ENCODE data around the gene PRDM12. TPM values are rescaled to one million over a fixed set of nuclear protein-coding genes. Genes with fewer than 3 reads are reported as not detected.
A peak's percentile ranks its signal among the peaks of the same experiment; 100 is the strongest.

The PRDM12 gene
- total and polyA plus RNA-seq, 2 donors, result not detected

DNA sequence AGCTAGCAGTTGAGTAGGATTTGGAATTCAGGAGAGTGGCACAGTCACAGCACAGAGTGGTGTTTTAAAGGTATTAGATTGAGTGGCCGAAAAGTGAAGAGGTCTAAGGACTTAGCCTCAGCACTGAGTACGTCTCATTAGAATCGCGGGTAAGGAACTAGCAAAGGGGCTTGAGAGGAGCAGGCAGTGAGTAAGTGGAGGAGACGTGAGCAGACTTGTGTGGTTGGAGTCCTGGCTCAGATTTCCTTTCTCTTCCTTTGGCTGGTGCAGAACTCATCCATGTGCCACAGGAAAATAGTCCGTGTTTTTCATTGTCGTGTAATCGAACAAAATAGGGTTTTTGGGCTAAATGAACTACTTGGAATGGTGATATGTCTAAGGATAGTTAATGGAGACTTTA is 32.6 kb downstream of the PRDM12 start:
- Histone ChIP-seq H3K4me3 (ENCODE audit: low read depth, low read length) (no peak overlapping the region), H3K4me1 (ENCODE audit: insufficient read depth) (no peaks in the 10 kb centered on the region), H3K27ac (ENCODE audit: low read depth) (no peak overlapping the region), H3K36me3 (ENCODE audit: insufficient read depth) (peaks cover 2% of the 10 kb centered on the region)
- WGBS, result 83% methylated on average over 8 of the region's 8 CpGs
- no peak for DNase-seq (ENCODE audit: extremely low spot score)

DNA sequence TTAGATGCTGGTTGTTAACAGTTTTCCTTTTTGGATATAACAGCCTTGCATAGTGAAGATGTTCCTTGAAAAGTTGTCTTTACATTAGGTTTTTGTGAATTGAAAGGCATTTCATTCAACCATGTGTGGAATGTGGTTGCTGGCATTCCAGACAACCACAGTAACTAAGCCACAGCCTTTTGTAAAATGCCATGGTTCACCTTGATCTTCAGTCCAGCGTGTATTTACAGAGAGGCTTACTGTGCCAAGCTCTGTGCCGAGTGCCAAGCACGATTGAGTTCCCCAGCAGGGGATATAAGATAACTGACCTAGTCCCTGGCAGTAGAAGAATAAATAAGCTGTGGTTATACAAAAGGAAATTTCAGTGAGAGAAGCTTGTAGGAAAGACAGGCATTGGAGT is 34.1 kb downstream of the PRDM12 start:
- DNase-seq (ENCODE audit: extremely low spot score), result no peak
- Histone ChIP-seq H3K4me1 (ENCODE audit: insufficient read depth) (no peaks in the 10 kb centered on the region), H3K36me3 (ENCODE audit: insufficient read depth) (peaks cover 2% of the 10 kb centered on the region), H3K4me3 (ENCODE audit: low read depth, low read length) (no peak overlapping the region), H3K27ac (ENCODE audit: low read depth) (no peak overlapping the region)
- WGBS, result 73% methylated on average over 3 of the region's 3 CpGs

DNA sequence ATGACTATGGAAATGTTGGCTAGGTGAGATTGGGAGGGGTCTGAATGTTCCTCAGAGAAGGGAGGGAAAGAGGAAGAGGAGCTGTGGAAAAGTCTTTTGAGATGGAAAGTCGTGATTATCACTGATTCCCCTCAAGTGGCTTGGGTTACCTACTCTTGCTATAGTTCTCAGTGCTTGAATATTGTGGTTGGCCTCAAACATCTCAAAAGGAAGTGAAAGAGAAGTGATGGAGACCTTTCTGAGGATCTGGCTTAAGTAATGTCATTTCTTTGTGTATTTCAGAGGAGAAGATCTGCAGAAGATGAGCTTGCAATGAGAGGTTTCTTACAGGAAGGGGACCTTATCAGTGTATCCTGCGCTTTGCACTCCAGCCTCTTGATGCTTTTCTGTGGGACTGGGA is 34.7 kb downstream of the PRDM12 start:
- DNase-seq (ENCODE audit: extremely low spot score), result no peak
- Histone ChIP-seq H3K4me1 (ENCODE audit: insufficient read depth) (no peaks in the 10 kb centered on the region), H3K36me3 (ENCODE audit: insufficient read depth) (peaks cover 2% of the 10 kb centered on the region), H3K4me3 (ENCODE audit: low read depth, low read length) (no peak overlapping the region), H3K27ac (ENCODE audit: low read depth) (no peak overlapping the region)
- 91% methylated on average over 2 of the region's 2 CpGs for WGBS

DNA sequence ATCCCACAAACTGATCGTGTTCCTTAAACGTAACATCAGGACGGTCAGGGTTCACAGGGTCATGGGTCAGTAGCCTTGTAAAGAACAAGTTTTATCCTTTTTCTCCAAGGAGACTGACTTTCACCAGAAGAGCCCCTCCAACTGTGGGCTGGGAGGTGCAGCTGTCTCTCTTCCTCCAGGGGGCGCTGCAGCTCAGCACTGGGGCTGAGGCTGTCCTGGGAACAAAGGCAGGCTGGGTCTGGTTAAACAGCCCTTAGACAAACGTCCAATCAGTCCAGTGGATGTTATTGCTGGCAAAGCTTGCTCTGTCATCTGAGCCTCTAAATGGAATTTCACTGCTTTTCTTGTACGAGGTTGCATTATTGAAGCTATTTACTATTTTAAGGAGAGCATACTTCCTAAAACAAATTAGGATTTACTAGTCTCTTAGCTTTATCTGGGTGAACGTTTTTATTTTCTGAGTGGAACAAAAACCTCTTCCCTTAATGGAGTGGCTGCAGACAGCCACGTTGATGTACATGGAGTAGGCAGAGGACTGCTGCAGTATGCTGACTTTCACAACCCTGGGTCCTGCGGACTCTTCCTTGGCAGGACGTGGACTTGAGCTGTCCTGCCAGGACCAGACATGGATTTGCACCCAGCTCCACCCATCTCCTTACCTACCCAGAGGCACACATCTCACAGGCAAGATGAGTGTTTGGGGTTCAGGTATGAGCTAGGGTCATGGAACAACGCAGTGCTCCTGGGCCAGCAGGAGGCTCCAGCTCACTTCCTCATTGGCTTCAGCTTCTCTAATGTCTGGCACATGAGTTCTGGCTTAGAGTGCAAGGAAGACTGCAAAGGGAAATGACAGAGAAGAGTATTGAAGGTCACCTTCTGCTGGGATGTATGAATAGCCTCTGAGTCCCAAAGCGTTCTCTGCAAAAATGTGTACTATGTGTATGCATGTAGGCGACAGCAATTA is 36.9 kb downstream of the PRDM12 start:
- Histone ChIP-seq H3K27ac (ENCODE audit: low read depth) (no peak overlapping the region), H3K36me3 (ENCODE audit: insufficient read depth) (peaks cover 2% of the 10 kb centered on the region), H3K4me3 (ENCODE audit: low read depth, low read length) (no peak overlapping the region), H3K4me1 (ENCODE audit: insufficient read depth) (no peaks in the 10 kb centered on the region)
- WGBS, result 49% methylated on average over 13 of the region's 13 CpGs
- no peak for DNase-seq (ENCODE audit: extremely low spot score)

DNA sequence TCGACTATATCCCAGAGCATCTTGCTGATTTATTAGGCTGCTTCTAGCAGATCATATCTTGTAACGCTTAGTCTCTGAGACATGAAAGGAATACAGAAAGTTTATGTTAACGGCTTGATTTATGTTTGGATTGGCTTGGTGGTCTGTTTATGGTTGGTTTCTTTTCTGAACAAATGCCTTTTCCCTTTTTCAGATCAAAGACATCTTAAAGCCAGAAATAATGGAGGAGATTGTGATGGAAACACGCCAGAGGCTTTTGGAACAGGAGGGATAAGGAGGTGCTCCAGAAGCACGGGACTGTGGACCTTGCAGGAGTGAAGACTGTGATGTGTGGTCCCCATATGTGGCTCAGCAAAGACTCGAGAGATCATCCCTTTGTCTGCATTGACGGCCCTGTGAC is 39.1 kb downstream of the PRDM12 start:
- 42% methylated on average over 7 of the region's 7 CpGs for WGBS
- H3K27ac ChIP-seq (ENCODE audit: low read depth), result no peak overlapping the region
- H3K36me3 ChIP-seq (ENCODE audit: insufficient read depth), result no peaks in the 10 kb centered on the region

DNA sequence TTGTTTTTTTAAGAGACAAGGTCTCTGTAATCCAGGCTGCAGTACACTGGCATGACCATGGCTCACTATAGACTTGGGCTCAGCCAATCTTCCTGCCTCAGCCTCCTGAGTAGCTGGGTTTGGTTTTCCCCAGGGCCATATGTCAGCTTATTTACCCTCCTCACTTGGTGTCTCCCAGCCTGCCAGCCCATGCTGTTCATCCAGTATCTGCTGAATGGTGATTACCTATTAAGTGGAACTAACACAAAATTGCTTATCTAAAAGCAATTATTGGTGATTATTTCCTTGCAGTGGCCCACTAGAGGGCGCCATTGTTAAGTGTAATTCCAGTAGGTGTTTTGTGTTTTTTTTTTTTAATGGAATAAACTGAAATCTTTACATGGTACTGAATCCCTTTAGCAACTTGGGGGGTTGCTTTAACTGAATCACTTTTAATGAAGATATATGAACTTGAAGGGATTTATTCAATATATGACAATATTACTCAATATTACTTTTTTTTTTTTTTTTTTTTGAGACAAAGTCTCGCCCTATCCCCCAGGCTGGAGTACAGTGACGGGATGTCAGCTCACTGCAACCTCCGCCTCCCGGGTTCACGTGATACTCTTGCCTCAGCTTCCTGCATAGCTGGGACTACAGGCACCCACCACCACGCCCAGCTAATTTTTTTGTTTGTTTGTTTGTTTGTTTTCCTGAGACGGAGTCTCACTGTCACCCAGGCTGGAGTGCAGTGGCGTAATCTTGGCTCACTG is 43.0 kb downstream of the PRDM12 start:
- Histone ChIP-seq H3K27ac (ENCODE audit: low read depth) (no peak overlapping the region), H3K36me3 (ENCODE audit: insufficient read depth) (no peaks in the 10 kb centered on the region), H3K4me1 (ENCODE audit: insufficient read depth) (no peaks in the 10 kb centered on the region), H3K4me3 (ENCODE audit: low read depth, low read length) (no peak overlapping the region)
- no peak for DNase-seq (ENCODE audit: extremely low spot score)
- 54% methylated on average over 9 of the region's 9 CpGs for WGBS

More for the DNA sequence above, 39.1 kb downstream of the PRDM12 start:
- Histone ChIP-seq H3K4me3 (ENCODE audit: low read depth, low read length) (no peak overlapping the region), H3K4me1 (ENCODE audit: insufficient read depth) (no peaks in the 10 kb centered on the region)
- no peak for DNase-seq (ENCODE audit: extremely low spot score)

DNA sequence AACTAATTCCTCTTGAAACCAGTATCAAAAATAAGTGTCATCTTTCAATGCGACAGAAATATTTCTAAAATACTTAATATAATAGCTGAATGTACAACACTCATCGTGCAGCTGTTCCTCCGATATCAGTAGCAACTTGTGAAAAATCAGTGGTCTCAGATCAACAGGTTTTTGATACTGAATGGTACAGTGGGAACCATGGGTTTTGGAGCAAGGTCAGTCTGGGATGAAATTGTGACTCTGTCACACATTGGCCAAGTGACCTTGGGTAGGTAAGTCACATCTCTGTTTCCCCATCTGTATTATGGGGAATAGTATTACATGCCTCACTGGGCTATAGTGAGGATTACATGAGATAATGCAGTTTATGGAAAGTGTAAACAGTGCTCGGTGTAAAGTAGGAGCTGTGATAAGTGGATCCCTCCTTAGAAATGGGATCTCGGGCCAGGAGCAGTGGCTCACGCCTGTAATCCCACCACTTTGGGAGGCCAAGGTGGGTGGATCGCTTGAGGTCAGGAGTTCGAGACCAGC is 46.5 kb downstream of the PRDM12 start:
- DNase-seq (ENCODE audit: extremely low spot score), result no peak
- Histone ChIP-seq H3K4me1 (ENCODE audit: insufficient read depth) (no peaks in the 10 kb centered on the region), H3K4me3 (ENCODE audit: low read depth, low read length) (no peak overlapping the region), H3K36me3 (ENCODE audit: insufficient read depth) (no peaks in the 10 kb centered on the region), H3K27ac (ENCODE audit: low read depth) (no peak overlapping the region)
- WGBS, result 46% methylated on average over 8 of the region's 8 CpGs

DNA sequence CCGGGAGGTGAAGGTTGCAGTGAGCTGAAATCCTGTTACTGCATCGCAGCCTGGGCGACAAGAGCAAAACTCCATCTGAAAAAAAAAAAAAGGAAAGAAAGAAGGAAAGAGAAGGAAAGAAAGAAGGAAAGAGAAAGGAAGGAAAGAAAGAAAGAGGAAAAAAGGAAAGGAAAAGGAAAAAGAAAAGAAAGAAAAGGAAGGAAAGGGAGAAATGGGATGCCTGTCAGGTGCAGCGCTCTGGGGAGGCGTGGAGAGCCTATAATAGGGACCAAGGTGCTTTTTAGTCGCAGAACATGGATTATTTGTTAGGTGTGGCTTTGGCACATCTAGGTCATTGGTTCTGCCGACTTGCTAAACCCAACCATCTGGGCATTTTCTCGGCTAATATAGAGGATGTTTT is 47.1 kb downstream of the PRDM12 start:
- Histone ChIP-seq H3K27ac (ENCODE audit: low read depth) (no peak overlapping the region), H3K4me3 (ENCODE audit: low read depth, low read length) (no peak overlapping the region), H3K36me3 (ENCODE audit: insufficient read depth) (no peaks in the 10 kb centered on the region), H3K4me1 (ENCODE audit: insufficient read depth) (no peaks in the 10 kb centered on the region)
- DNase-seq (ENCODE audit: extremely low spot score), result no peak
- 84% methylated on average over 8 of the region's 8 CpGs for WGBS

DNA sequence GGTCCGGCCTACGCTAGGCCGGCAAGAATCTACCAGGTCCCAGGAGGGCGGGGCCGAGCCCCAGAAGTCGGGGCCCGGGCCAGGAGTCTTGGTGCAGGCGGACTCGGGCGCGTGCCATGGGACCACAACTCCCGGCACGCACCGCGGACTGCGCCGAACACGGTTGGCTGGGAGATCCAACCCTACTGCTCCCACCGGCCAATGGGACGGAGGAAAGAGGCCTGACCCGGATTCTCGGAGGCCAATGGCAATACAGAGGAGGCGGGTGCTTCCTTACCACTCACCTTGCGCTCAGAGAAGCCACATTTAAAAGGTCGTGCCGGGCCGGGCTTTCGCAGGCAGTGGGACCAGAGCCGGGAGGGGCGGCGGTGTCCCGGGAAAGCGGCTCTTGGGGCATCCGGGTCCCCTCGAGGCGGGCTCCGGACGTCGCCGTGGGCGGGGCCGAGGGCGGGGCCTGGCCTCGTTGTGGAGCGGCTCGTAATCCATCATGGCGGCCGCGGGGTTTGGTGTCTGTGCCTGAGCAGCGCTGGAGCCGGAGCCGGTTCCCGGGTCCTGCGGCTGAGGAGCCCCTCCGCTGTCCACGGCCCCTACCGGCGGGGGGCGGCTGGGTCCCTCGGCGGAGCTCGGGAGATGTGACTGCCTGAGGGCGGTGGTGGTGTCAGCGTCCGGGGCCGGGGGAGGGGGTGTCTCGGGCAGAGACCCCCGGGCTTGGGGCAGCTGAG is 48.3 kb downstream of the PRDM12 start:
- peak; percentile 93 for DNase-seq (ENCODE audit: extremely low spot score)
- no peaks in the 10 kb centered on the region for H3K36me3 ChIP-seq (ENCODE audit: insufficient read depth)
- peak overlapping the region; percentile 96 for H3K4me3 ChIP-seq (ENCODE audit: low read depth, low read length)
- WGBS, result under 1% methylated on average over 68 of the region's 68 CpGs
- no peaks in the 10 kb centered on the region for H3K4me1 ChIP-seq (ENCODE audit: insufficient read depth)
- H3K27ac ChIP-seq (ENCODE audit: low read depth), result peak overlapping the region; percentile 96

DNA sequence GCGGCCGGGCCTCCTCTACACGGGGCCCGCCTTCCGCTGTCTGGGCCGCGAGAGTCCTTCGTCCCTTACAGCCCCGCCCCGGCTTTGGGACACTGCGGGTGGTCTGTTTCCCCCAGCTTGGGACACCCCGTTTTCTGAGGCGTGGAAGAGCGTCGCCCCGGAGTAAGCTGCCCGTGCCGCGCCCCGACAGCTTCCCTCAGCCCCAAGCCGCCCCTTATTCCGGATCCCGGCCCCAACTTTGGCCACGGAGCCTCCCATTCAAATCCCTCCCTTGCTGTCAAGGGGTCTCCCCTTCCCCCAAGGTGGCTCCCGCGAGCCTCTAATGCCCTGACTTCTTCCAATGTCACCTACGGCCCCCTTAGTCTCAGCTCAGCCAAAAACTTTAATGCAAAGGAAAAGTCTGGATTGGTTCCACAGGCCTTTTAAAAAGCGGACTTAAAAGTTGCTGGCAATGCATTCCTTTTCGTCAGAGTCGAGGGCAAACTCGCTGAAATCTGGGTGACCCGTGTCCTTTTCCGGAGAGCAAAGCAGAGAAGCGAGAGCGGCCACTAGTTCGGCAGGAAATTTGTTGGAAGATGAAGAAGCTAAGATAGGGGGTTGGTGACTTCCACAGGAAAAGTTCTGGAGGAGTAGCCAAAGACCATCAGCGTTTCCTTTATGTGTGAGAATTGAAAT is 49.0 kb downstream of the PRDM12 start:
- Histone ChIP-seq H3K36me3 (ENCODE audit: insufficient read depth) (no peaks in the 10 kb centered on the region), H3K4me3 (ENCODE audit: low read depth, low read length) (peak overlapping the region; percentile 96), H3K4me1 (ENCODE audit: insufficient read depth) (no peaks in the 10 kb centered on the region), H3K27ac (ENCODE audit: low read depth) (peak overlapping the region; percentile 96)
- WGBS, result under 1% methylated on average over 37 of the region's 37 CpGs
- DNase-seq (ENCODE audit: extremely low spot score), result no peak

DNA sequence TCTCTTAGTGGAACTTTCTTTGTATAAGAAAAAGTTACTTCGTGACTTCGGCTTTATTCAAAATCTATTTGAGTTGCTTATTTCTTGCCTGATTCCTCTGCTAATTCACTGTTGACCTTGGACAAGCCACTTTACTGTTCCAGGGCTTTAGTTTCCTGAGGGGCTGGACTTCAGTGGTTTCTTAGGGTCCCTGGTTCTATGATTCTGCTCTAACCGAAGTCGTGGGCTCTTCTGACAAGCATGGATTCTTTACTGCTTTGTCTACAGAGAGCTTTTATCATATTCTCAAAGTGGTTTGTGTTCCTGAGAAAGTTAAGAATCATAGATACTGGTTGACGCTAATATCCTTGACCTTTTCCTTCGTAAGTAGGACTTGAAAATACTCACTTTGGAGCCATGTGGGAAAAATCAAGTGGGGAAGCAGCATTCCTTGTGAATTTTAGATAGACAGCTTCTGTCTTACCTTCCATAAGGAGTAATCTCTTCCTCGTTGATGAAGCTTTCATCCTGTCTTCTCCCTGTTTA is 50.3 kb downstream of the PRDM12 start:
- H3K36me3 ChIP-seq (ENCODE audit: insufficient read depth), result no peaks in the 10 kb centered on the region
- H3K4me1 ChIP-seq (ENCODE audit: insufficient read depth), result no peaks in the 10 kb centered on the region
- H3K27ac ChIP-seq (ENCODE audit: low read depth), result no peak overlapping the region
- 18% methylated on average over 7 of the region's 7 CpGs for WGBS
- no peak for DNase-seq (ENCODE audit: extremely low spot score)
- peak overlapping the region; percentile 40 for H3K4me3 ChIP-seq (ENCODE audit: low read depth, low read length)

DNA sequence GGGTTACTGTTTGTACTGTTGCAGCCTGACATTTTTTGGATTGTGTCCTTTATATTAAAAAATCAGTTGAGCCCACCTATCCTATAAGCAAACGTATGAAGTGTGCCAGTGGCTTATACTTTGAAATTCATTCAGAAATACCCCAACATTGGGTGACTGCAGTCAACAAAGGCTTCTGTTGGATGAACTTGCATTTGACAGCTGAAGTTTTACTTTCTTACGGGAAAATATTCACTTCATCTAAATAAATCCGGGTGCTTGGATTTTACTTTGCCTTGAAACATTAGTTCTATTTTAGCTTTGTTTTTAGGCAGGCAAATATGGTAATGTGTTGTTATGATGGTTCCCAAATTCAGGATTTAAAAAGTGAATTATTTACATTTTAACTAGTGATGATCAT is 50.9 kb downstream of the PRDM12 start:
- Histone ChIP-seq H3K4me1 (ENCODE audit: insufficient read depth) (no peaks in the 10 kb centered on the region), H3K36me3 (ENCODE audit: insufficient read depth) (no peaks in the 10 kb centered on the region), H3K27ac (ENCODE audit: low read depth) (no peak overlapping the region), H3K4me3 (ENCODE audit: low read depth, low read length) (peak overlapping the region; percentile 40)
- DNase-seq (ENCODE audit: extremely low spot score), result no peak
- WGBS, result 20% methylated on average over 3 of the region's 3 CpGs

DNA sequence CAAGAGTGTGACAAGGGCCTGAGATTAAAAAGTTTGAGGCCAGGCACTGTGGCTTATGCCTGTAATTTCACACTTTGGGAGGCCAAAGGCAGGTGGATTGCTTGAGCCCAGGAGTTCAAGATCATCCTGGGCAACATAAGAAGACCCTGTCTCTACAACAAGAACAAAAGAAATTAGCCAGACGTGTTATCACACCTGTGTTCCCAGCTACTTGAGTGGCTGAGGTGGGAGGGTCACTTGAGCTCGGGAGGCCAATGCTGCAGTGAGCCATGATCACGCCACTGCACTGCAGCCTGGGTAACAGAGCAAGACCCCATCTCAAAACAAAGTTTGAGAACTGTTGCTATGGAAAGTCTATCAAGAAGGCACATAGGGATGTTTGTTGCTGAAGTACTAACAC is 54.2 kb downstream of the PRDM12 start:
- Histone ChIP-seq H3K36me3 (ENCODE audit: insufficient read depth) (no peaks in the 10 kb centered on the region), H3K27ac (ENCODE audit: low read depth) (no peak overlapping the region), H3K4me1 (ENCODE audit: insufficient read depth) (no peaks in the 10 kb centered on the region), H3K4me3 (ENCODE audit: low read depth, low read length) (no peak overlapping the region)
- DNase-seq (ENCODE audit: extremely low spot score), result no peak
- 81% methylated on average over 3 of the region's 3 CpGs for WGBS
